Endothelial cell of umbilical vein (primary cell): Measurements from ENCODE around the gene KRT84. TPM values are rescaled to one million over a fixed set of nuclear protein-coding genes. Genes with fewer than 3 reads are reported as not detected.

Source experiments
- BruUV-seq: library from RNA; stranded (reverse); fragments of 400-500 nt; replicated peaks from 2 replicates; lab custom pipeline; 2021; lab: Mats Ljungman, UMichigan
- CTCF ChIA-PET: fragments of 300-600, 350-600 bp; sonication (Branson Sonifier 250); formaldehyde crosslinking; loops from one replicate; lab custom pipeline; 2021; ENCODE audit warnings: antibody characterized with exemption, inconsistent platforms; lab: Charles Lee
- POLR2A ChIA-PET: fragments of 300-600, 350-600 bp; sonication (Branson Sonifier 250); formaldehyde crosslinking; loops from one replicate; lab custom pipeline; 2021; ENCODE audit warnings: antibody characterized with exemption, inconsistent platforms; lab: Charles Lee
- DNase-seq: peaks from one replicate; pipeline ENCODE4 v3.0.0-alpha.2; 2011; ENCODE audit warnings: low read depth, low spot score
- FAIRE-seq: peaks from 2 replicates; lab custom pipeline; 2011; peaks lifted over from hg19 to GRCh38; lab: Jason Lieb, UNC
- H2AFZ ChIP-seq: 2 replicates; pipeline ENCODE4 v1.6.0; 2012; ENCODE audit warnings: low read depth, low read length, control low read depth, inconsistent platforms
- H3K27ac ChIP-seq: 2 replicates; pipeline ENCODE4 v1.5.1; 2011; ENCODE audit warnings: low read depth, mild to moderate bottlenecking, control low read depth, low read length, moderate library complexity; ENCODE audit not compliant: insufficient read depth
- H3K27me3 ChIP-seq, 2 experiments: 2 replicates each; pipeline versions ENCODE4 v1.6.0 to v1.6.1; 2011; ENCODE audit warnings: low read length in 2 of 2, mixed read lengths in 1 of 2; ENCODE audit not compliant: control insufficient read depth in 2 of 2, insufficient read depth in 2 of 2
- H3K36me3 ChIP-seq, 2 experiments: 2 replicates in 1 of 2; 3 replicates in 1 of 2; pipeline ENCODE4 v1.5.1; 2011; ENCODE audit warnings: low read length in 2 of 2, mild to moderate bottlenecking in 1 of 2, moderate library complexity in 1 of 2; ENCODE audit not compliant: control insufficient read depth in 2 of 2, insufficient read depth in 2 of 2; ENCODE audit errors: extremely low read depth in 1 of 2
- H3K4me1 ChIP-seq: 3 replicates; pipeline ENCODE4 v1.5.1; 2011; ENCODE audit warnings: mild to moderate bottlenecking, low read length; ENCODE audit not compliant: control insufficient read depth, insufficient read depth; ENCODE audit errors: extremely low read depth
- H3K4me2 ChIP-seq: 2 replicates; pipeline ENCODE4 v1.6.1; 2011; ENCODE audit warnings: low read length, control low read depth, mixed read lengths; ENCODE audit not compliant: insufficient read depth
- H3K4me3 ChIP-seq, 3 experiments: fragments of 200-600 bp in 1 of 3; sonication (generic), shearing (Covaris generic) in 1 of 3; replicated peaks in 1 of 3; 2 replicates each; pipeline ENCODE4 v1.5.1; 2011 to 2016; ENCODE audit warnings: control low read depth in 3 of 3, low read length in 3 of 3, mild to moderate bottlenecking in 2 of 3, inconsistent platforms in 1 of 3, low read depth in 1 of 3, moderate library complexity in 1 of 3; ENCODE audit not compliant: insufficient read depth in 1 of 3
- H3K79me2 ChIP-seq: 2 replicates; pipeline ENCODE4 v1.6.0; 2012; ENCODE audit warnings: low read length, inconsistent platforms; ENCODE audit not compliant: control insufficient read depth, insufficient read depth
- H3K9ac ChIP-seq: replicated peaks from 2 replicates; pipeline ENCODE3; 2011; ENCODE audit warnings: low read length, control low read depth; ENCODE audit not compliant: insufficient read depth; ENCODE audit errors: extremely low read depth
- H3K9me1 ChIP-seq: replicated peaks from 3 replicates; pipeline ENCODE4 v1.6.0; 2011; ENCODE audit warnings: mild to moderate bottlenecking, low read length; ENCODE audit not compliant: control insufficient read depth, insufficient read depth; ENCODE audit errors: extremely low read depth
- H3K9me3 ChIP-seq: replicated peaks from 2 replicates; pipeline ENCODE4 v1.5.1; 2012; ENCODE audit warnings: low read length, inconsistent platforms; ENCODE audit not compliant: control insufficient read depth, insufficient read depth
- H4K20me1 ChIP-seq: replicated peaks from 2 replicates; pipeline ENCODE3; 2011; ENCODE audit warnings: mild to moderate bottlenecking, low read length; ENCODE audit not compliant: control insufficient read depth, insufficient read depth; ENCODE audit errors: extremely low read depth
- GATA2 ChIP-seq: IDR thresholded peaks from 2 replicates; pipeline ENCODE4 v1.7.0; 2011; ENCODE audit warnings: low read depth, mild to moderate bottlenecking, moderate library complexity, mixed read lengths, low read length; ENCODE audit not compliant: insufficient read length, insufficient read depth
- JUN ChIP-seq: IDR thresholded peaks from 2 replicates; pipeline ENCODE4 v1.6.1; 2011; ENCODE audit warnings: borderline replicate concordance, low read depth; ENCODE audit not compliant: insufficient read length, insufficient read depth
- POLR2AphosphoS5 ChIP-seq: IDR thresholded peaks from 2 replicates; pipeline ENCODE4 v1.6.1; 2012; ENCODE audit warnings: low read depth, mild to moderate bottlenecking, control low read depth, low read length, moderate library complexity; ENCODE audit not compliant: insufficient read depth
- dilution Hi-C: fragments of 300-500 bp; cut with MboI; formaldehyde crosslinking; loops from one replicate; pipeline ENCODE4 v1.15.0; 2019; ENCODE audit warnings: low sequenced_read_pairs; ENCODE audit not compliant: extremely low pct_ligation_motif_present
- intact Hi-C: fragments of 100-400 bp; cut with micrococcal nuclease; formaldehyde crosslinking; loops from one replicate; pipeline ENCODE4 v1.10.0; 2022
- polyA plus RNA-seq, 4 experiments: library from polyadenylated mRNA; depleted of rRNA in 3 of 4; stranded (reverse) in 3 of 4; unstranded in 1 of 4; fragments of >200 nt; gene quantifications; 2 replicates each; pipeline versions ENCODE4 v1.2.1 to v1.2.3, GENCODE V29; 2011 to 2012; ENCODE audit warnings: missing spikeins in 1 of 4
- total RNA-seq: library from RNA; stranded (reverse); gene quantifications from 2 replicates; pipeline ENCODE4 v1.2.3, GENCODE V29; 2021
- TF ChIP-seq, protein P1 (sequence below): IDR thresholded peaks from 2 replicates; pipeline ENCODE4 v1.6.1; 2011; ENCODE audit not compliant: insufficient read depth, insufficient read length
- TF ChIP-seq, protein P2 (sequence below), 2 donors: IDR thresholded peaks; 1 replicate in 1 of 2; 2 replicates in 1 of 2; pipeline ENCODE4 v1.5.1; 2011; ENCODE audit warnings: low read length in 2 of 2, mild to moderate bottlenecking in 2 of 2, moderate library complexity in 2 of 2, control low read depth in 1 of 2, inconsistent platforms in 1 of 2, low read depth in 1 of 2; ENCODE audit not compliant: insufficient read depth in 1 of 2; ENCODE audit errors: extremely low read depth in 1 of 2

Gene KRT84
- total and polyA plus RNA-seq, 2 donors (not counting 3 experiments of a cell fraction or from before 2014, with no cell fraction given) = not detected

DNA sequence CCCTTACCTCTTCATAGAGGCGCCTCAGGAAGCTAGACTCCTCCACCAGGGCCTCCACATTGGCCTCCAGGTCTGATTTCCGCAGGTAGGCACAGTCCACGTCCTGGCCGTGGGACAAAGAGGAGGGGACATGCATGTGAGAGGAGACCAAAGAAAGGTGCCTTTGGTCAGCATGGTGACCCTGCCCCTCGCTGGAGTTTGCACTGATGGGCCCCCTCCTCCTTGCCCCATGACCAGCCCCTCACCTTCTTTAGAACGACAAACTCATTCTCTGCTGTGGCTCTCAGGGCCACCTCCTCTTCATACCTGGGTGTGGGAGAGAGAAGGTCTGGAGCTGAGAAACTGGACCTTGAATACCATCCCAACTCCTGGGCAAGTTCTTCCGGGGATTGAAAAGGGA, 21.4 kb downstream of the KRT84 start:
- Histone ChIP-seq H4K20me1 (no peaks in the 10 kb centered on the region), H3K27me3 (peaks cover 2 to 9% of the 10 kb centered on the region in 2 experiments), H3K79me2 (no peaks in the 10 kb centered on the region), H3K36me3 (no peaks in the 10 kb centered on the region), H3K9ac (no peak overlapping the region), H2AFZ (no peak overlapping the region), H3K9me1 (no peaks in the 10 kb centered on the region), H3K4me3 (no peak overlapping the region), H3K4me1 (no peaks in the 10 kb centered on the region), H3K27ac (no peak overlapping the region), H3K4me2 (no peak overlapping the region), H3K9me3 (no peaks in the 10 kb centered on the region)
- dilution Hi-C loops = no loop called here
- no TSS peak for BruUV-seq
- intact Hi-C loops = no loop called here
- TF ChIP-seq, protein P1, sequence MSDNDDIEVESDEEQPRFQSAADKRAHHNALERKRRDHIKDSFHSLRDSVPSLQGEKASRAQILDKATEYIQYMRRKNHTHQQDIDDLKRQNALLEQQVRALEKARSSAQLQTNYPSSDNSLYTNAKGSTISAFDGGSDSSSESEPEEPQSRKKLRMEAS = no peak
- TF ChIP-seq, protein P2, sequence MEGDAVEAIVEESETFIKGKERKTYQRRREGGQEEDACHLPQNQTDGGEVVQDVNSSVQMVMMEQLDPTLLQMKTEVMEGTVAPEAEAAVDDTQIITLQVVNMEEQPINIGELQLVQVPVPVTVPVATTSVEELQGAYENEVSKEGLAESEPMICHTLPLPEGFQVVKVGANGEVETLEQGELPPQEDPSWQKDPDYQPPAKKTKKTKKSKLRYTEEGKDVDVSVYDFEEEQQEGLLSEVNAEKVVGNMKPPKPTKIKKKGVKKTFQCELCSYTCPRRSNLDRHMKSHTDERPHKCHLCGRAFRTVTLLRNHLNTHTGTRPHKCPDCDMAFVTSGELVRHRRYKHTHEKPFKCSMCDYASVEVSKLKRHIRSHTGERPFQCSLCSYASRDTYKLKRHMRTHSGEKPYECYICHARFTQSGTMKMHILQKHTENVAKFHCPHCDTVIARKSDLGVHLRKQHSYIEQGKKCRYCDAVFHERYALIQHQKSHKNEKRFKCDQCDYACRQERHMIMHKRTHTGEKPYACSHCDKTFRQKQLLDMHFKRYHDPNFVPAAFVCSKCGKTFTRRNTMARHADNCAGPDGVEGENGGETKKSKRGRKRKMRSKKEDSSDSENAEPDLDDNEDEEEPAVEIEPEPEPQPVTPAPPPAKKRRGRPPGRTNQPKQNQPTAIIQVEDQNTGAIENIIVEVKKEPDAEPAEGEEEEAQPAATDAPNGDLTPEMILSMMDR (IDR thresholded peaks at IDR 0.05; ENCODE audit: extremely low read depth in 1 of 2, insufficient read depth in 1 of 2, low read depth in 1 of 2, low read length in 2 of 2) = no peak
- no peak for TF ChIP-seq POLR2AphosphoS5
- no peak for TF ChIP-seq JUN
- no peak for TF ChIP-seq GATA2
- CTCF ChIA-PET = interaction anchor here (0.8 kb wide), 1 partner anchor 9 kb away, joined by 3 read pairs; no protein-coding TSS in a partner anchor
- no peak for DNase-seq
- FAIRE-seq = no peak
- POLR2A ChIA-PET = no interaction called here
